GM18505 (cell line): ENCODE data around the gene SMIM36.

Experiments used
- ATAC-seq: cut with Tn5 transposase; IDR thresholded peaks from one replicate; pipeline ENCODE4 v1.9.1; 2021; ENCODE audit not compliant: unreplicated experiment
- POLR2A ChIP-seq: IDR thresholded peaks from 4 replicates; pipeline ENCODE4 v1.6.1; 2011; ENCODE audit warnings: borderline replicate concordance; ENCODE audit not compliant: insufficient read depth, insufficient read length; ENCODE audit errors: extremely low read depth

The SMIM36 gene

DNA sequence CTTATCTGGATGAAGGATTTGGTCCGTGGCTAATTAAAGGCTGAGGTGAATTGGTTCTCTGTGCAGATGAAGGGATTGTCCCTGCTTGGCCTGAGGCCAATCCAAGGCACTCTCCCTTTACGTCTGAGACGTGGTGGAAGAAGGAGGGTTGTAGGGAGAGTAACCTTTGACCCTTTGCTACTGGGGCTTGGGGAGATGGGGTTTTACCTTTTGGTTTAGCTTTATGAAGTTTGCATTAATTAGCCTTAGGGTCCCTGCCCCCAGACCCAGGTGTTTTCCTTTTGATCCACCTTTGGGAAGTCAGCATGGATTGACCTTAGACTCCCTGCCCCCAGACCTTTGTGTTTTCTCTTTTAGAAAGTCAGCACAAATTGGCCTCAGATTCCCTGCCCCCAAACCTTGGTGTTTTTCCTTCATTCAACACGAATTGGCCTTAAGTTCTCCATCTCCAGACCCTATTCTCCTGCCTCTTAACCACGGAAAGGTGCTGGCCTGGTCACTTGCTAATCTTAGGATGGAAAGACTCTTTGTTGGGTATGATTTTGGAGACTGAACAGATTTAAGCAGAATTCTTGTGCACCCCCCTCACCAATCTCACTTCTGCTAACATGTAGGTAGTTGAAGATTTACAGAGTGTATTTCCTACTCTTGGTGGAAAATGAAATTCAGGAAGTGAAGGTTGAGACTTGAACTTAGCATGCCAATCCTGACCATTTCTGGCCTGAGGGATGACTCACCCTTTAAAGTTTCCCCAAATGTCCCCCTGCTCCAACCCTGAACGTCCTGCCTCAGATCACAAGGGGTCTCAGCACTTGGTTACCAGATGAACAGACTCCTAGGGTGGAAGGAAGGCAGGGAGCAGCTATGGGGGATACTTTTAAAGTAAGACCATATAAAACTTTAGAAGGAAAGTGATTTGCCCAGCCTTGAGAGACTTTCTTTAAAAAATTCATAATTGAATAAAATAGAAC, 66.5 kb downstream of the SMIM36 start:
- ATAC-seq, result peak; percentile 86
- no peak for TF ChIP-seq POLR2A

DNA sequence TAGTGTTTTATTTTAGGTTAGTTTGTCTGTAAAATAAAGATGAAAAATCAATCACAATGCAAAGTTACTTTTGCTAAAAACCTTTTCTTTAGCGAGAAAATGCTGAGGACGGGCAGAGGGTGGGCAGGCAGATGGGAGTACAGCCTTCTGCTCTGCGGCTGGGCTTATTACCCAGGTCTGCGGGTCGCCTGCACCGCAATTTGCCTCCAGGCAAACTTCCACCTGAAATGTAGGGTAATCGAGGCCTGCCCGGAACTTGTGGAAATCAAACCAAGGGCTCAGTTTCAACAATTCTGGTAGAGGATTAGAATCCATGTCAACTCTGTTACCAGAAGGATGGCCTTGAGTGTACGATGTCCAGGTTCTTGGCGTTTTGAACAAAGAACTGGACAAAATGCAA, 67.3 kb downstream of the SMIM36 start:
- no peak for ATAC-seq

DNA sequence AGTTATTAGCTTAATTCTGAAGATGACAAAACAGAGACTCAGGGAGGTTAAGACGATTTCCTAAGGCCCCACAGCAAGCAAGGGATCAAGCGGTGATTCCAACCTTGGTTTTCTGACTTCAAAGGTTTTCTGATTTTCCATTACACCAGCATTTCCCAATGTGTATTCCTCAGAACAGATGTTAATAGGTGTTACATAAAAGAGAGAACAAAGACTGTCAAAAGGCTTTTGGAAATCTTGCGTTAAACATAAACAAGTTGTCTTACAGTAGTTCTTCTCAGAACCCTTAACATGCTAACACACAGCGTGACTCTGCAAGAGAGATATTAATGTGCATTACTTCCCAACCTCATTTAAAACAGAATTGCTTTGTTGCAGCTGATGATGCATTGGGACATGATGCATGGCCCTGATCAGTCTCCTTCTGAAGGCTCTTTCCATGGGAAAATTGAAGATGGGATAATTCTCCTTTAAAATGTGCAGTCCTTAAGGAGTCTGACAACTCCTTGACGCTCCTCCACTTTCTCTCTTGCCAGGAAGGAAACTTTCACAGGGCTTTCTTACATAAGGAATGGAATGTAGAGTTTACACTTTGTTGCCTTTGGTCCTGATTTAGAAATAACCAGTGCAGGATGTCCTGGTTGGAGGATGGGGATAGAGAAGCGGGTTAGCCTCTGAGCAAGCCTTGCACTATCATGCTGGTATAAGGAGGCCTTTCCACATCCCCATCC, 68.1 kb downstream of the SMIM36 start:
- no peak for ATAC-seq
- TF ChIP-seq POLR2A, result no peak

More for the DNA sequence above, 67.3 kb downstream of the SMIM36 start:
- TF ChIP-seq POLR2A, result no peak

DNA sequence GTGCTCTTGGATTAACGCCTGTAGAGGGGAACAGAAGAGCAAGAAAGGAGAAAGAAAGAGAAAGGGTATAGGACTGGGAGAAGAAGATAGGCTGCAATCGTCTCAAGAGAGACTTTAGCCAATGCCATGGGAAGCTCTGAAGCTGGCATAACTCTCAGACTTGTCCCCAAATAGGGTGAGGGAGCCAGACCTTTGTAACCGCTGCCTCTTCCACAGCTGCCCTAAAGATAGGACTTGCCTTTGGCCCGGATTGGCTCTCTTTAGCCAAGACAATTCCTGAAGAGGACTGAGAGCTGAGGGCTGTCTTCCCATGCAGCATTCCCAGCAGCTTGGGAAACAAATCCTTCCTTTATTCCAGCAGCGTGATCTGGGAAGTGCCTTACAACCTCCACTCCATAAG, 68.8 kb downstream of the SMIM36 start:
- ATAC-seq, result no peak
- no peak for TF ChIP-seq POLR2A

DNA sequence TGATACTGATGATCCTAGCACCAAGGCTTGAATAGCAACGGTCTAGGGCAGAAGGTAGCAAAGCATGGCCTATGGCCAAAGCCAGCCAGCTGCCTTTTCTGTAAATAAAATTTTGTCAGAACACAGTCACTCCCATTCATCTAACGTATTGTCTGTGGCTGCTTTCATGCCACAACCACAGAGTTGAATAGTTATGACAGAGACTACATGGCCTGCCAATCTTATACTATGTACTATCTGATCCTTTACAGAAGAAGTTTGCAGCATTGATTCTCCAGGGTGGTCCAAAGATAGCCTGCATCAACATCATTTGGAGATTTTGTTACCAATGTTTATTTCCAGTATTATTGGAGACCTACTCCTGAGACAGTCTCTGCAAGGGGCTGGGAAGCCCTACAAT, 69.7 kb downstream of the SMIM36 start:
- no peak for ATAC-seq
- no peak for TF ChIP-seq POLR2A

DNA sequence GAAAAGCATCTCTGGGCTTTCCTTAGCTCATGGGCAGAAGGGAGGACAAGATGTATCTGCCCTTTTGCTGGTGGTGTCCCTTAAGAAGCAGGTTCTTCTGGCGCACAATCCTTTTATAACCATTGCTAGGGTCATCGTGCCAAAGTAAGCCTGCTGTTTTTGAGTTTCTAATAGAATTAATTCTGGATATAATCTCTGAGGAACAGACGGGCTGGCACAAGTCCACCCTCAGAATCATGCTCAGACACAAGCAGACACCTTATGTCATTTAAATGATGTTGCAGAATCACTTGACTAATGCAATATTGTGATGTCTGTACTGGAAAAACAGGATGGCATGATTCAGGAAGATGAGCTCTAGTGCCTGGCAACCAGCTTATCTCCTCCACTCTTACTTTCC, 70.9 kb downstream of the SMIM36 start:
- no peak for TF ChIP-seq POLR2A
- no peak for ATAC-seq

DNA sequence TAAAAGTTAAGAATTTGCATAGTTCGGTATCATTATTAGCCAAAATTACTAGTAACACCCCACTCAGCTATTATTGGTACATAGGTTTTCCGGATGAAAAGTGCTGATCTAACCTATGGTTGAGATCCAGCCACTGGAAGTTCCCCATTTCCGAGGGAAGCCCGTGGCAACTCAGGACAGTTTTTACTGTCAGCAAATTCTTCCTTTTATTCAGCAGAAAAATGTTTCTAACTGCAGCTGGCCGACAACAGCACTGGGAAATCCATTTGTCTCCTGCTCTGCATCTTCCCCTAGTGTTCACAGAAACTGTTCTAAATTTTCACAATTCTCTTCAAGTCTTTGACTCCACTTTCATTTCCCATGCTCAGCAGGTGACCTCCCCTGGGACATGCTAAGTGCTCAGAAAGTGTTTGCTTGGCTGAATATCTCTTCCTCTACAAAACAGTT, 74.1 kb downstream of the SMIM36 start:
- no peak for TF ChIP-seq POLR2A
- peak; percentile 57 for ATAC-seq

DNA sequence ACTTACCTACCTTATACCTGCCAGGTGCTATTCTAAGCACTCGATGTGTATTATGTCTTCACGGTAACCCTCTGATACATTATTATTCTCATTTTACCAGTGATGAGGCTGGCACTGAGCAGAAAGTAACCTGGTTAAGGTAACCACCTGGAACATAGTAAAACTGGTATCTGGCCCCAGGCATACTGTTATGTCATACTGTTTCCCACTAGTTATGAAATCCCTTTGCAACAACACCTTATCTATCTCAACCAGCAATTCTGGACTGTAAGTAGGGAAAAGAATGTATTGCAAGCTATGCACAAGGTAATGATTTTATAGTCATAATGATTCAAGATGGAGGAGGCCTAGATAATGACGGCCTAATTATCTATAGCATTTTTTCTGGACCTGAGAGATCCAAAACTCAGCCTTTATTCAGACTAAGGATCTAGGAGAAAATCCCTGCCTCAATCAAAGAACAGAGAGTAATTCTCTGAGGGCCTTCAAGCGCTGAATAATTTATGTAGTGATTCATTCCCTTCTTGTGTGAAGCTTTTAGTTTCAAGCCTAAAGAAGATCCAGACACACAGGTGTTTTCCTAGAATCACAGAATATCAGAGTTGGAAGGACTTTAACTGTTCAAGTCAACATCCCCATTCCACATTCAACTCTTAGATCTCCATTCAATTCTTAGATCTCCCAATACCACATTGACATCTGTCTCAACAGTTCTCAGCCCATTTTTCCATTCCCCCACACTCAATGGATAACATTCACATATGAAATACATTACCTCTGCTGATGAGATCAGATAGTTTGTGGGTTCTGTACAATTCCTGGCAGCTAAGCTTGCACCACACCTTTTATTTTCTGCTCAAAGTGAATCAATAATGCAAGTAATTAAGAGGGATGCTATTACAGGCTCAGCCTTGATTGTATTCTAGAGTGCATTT, 74.8 kb downstream of the SMIM36 start:
- peak; percentile 18 for ATAC-seq
- TF ChIP-seq POLR2A, result no peak

DNA sequence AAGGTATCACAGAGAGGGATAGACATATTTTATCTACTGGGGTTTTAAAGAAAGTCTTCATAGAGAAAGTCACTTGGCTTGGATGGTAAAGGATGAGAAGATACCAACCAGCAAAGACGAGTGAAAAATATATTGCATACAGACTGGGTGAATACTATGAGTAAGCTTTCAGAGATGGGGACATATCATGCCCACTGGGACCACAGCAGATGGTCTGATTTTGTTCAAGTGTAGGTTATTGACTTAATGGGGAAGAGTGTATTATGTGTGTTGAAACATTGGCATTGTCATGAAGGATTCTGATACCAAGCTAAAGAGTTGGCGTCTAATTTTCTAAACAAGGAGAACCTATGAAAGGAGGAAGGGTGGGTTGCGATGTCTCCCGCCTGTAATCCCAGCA, 75.8 kb downstream of the SMIM36 start:
- ATAC-seq, result no peak
- TF ChIP-seq POLR2A, result no peak

DNA sequence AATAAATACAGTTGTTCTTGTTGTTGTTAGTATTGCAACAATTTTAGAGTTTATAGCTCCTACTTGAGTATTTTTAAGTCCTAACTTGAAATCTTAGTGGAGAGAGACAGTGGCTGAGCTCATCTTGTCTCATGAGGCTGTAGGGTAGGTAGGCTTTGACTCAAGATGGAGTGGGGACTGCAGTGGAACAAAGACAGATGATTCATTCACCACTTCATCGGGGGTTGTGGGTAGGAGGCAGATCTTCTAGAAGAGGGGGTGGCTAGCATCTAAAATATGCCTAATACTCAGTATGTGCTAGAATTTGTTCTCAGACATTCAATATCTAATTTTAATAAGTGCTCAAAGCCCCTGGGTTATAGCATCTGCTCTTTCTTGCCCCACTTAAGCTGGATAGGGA, 76.5 kb downstream of the SMIM36 start:
- TF ChIP-seq POLR2A, result no peak
- no peak for ATAC-seq

DNA sequence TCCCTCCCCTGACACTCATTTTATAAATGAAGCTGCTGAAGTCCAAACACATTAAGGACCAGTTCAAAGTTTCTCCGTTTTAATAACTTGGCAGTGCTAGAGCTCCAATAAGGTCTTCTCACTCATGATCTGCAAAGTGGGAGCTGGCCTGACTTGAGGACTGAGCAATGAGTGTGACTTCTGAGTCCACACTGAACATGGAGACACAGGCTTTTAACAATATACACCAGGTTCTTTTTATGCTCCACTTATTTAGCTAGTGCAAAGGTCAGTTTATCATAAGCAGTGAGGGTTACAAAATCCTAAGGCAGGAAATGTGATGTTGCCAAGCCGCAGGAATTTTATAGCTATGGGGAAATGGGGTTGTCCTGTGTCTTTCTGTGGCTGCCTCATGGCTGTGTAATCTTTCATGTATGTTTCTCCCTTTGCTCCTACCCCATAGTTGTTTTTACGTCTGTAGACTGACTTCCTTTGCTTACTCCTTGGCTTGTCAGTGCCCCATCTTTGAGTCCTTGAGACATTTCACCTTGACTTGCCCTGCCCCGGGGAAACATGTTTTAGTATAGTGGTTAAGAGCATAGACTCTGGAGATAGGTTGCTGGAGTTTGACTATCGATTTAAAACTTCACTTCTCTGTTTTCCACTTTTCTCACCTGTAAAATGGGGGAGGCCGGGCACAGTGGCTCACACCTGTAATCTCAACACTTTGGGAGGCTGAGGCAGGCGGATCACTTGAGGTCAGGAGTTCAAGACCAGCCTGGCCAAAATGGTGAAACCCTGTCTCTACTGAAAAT, 77.4 kb downstream of the SMIM36 start:
- ATAC-seq, result no peak
- TF ChIP-seq POLR2A, result no peak

DNA sequence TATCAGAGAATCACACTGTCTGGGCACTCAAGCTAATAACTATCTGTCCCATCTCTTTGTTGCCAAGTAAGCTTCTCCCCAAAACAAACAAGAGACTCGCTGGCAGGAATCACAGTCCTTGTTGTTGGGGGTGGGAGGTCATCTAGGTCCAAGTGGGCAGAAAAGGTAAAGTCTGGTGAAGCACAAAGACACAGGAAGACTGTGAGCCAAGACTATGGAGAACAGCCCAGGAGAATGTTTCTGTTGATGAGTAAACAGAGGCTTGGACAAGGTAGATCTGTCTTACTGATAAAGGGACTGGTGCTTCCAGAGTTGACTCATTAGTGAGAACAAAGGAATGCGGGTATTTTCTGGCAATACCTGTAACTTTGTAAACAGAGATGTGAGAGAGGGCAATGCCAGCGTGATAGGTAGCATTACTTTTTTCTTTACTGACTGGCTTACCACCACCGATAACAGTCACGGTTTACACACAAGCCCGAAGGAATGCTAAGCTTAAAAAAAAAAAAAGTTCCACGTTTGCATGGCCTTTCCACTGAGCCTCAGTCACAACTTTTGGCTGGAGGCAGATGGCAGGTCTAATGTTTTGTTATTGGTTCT, 78.1 kb downstream of the SMIM36 start:
- ATAC-seq, result no peak
- no peak for TF ChIP-seq POLR2A
